Right atrium auricular region (tissue), 2 donors: Measurements from ENCODE around the gene CALR. TPM values are rescaled to one million over a fixed set of nuclear protein-coding genes. Genes with fewer than 3 reads are reported as not detected.
"Not testable (repeated sequence)": the region's sequence is repeated elsewhere in the genome, so short reads cannot be mapped to it uniquely, and the experiment has no call there.

Source experiments
- DNase-seq: peaks from one replicate; pipeline ENCODE4 v3.0.0-alpha.2; 2019; ENCODE audit warnings: low spot score
- H3K27ac ChIP-seq, 2 donors: fragments of 200-600 bp; sonication (generic); 1 replicate in 1 of 2; 2 replicates in 1 of 2; pipeline ENCODE4 v1.5.1; 2016 to 2019
- H3K27me3 ChIP-seq, 2 donors: fragments of 200-600 bp; sonication (generic); one replicate each; pipeline versions ENCODE4 v1.5.1 to v1.6.0; 2017 to 2019
- H3K36me3 ChIP-seq: fragments of 200-600 bp; sonication (generic); one replicate; pipeline ENCODE4 v1.5.1; 2016
- H3K4me1 ChIP-seq, 2 donors: fragments of 200-600 bp; sonication (generic); one replicate each; pipeline versions ENCODE4 v1.5.1 to v1.6.0; 2017 to 2019
- H3K4me3 ChIP-seq, 2 donors: fragments of 200-600 bp; sonication (generic); 1 replicate in 1 of 2; 2 replicates in 1 of 2; pipeline ENCODE4 v1.5.1; 2017 to 2019; ENCODE audit warnings: mild to moderate bottlenecking in 1 of 2, moderate library complexity in 1 of 2
- H3K9me3 ChIP-seq, 2 donors: fragments of 200-600 bp; sonication (generic); one replicate each; pipeline ENCODE4 v1.5.1; 2019
- CTCF ChIP-seq, 2 donors: fragments of 200-600 bp; sonication (generic); IDR thresholded peaks; one replicate each; pipeline ENCODE4 v1.5.1; 2019; ENCODE audit warnings: antibody characterized with exemption in 2 of 2
- total RNA-seq, 2 donors: library from RNA; depleted of rRNA; stranded (reverse); fragments of >200 nt; gene quantifications; one replicate each; pipeline ENCODE4 v1.1.0, GENCODE V29; 2016

The CALR gene
- total RNA-seq, 2 donors from 2014 or later, result 285 to 289 TPM

- Histone ChIP-seq H3K36me3 (peaks cover 66% of the 10 kb centered on the region), H3K4me1 (peaks cover 0 to 43% of the 10 kb centered on the region in 2 donors), H3K4me3 (no peak overlapping the region)
These were observed 14.9 kb downstream of the CALR start for GRCh38 chr19:12953138-12953798.

GRCh38 chr19:12953799-12954611, 15.6 kb downstream of the CALR start:
- Histone ChIP-seq H3K27me3 (no peaks in the 10 kb centered on the region), H3K27ac (peak overlapping the region; percentile 60 to 61), H3K4me3 (no peak overlapping the region), H3K9me3 (no peaks in the 10 kb centered on the region), H3K36me3 (peaks cover 58% of the 10 kb centered on the region), H3K4me1 (peaks cover 0 to 43% of the 10 kb centered on the region in 2 donors)
- no peak for TF ChIP-seq CTCF (IDR thresholded peaks at IDR 0.05)
- DNase-seq, result no peak

More at GRCh38 chr19:12953138-12953798, 14.9 kb downstream of the CALR start:
- peak overlapping the region; percentile 60 to 61 for H3K27ac ChIP-seq
- no peaks in the 10 kb centered on the region for H3K9me3 ChIP-seq
- no peaks in the 10 kb centered on the region for H3K27me3 ChIP-seq
- DNase-seq, result no peak
- no peak for TF ChIP-seq CTCF (IDR thresholded peaks at IDR 0.05)

GRCh38 chr19:12954612-12954962, 16.2 kb downstream of the CALR start:
- Histone ChIP-seq H3K27me3 (no peaks in the 10 kb centered on the region), H3K4me3 (no peak overlapping the region), H3K4me1 (peaks cover 0 to 43% of the 10 kb centered on the region in 2 donors), H3K36me3 (peaks cover 53% of the 10 kb centered on the region), H3K27ac (no peak overlapping the region), H3K9me3 (no peaks in the 10 kb centered on the region)
- no peak for TF ChIP-seq CTCF (IDR thresholded peaks at IDR 0.05)
- DNase-seq, result no peak

GRCh38 chr19:12955575-12955974, 17.2 kb downstream of the CALR start:
- H3K4me3 ChIP-seq, result peak overlapping the region in 1 of 2 donors; percentile 78

GRCh38 chr19:12955996-12956395, 17.6 kb downstream of the CALR start:
- Histone ChIP-seq H3K27ac (peak overlapping the region; percentile 87 to 93), H3K4me3 (peak overlapping the region; percentile 78 to 90)
- no peak for DNase-seq

More at GRCh38 chr19:12955575-12955974, 17.2 kb downstream of the CALR start:
- H3K27me3 ChIP-seq, H3K9me3 ChIP-seq, DNase-seq: not testable (repeated sequence)
- H3K36me3 ChIP-seq, result peaks cover 44% of the 10 kb centered on the region
- H3K27ac ChIP-seq, result peak overlapping the region in 1 of 2 donors; percentile 87
- peaks cover 0 to 43% of the 10 kb centered on the region in 2 donors for H3K4me1 ChIP-seq

More at GRCh38 chr19:12955996-12956395, 17.6 kb downstream of the CALR start:
- H3K27me3 ChIP-seq, result no peaks in the 10 kb centered on the region
- H3K4me1 ChIP-seq, result peaks cover 0 to 43% of the 10 kb centered on the region in 2 donors
- H3K36me3 ChIP-seq, result peaks cover 40% of the 10 kb centered on the region
- no peaks in the 10 kb centered on the region for H3K9me3 ChIP-seq
- TF ChIP-seq CTCF (IDR thresholded peaks at IDR 0.05), result no peak
